GM19468 (cell line): ENCODE measurements around the gene HJURP.

ENCODE experiments used
- ATAC-seq: cut with Tn5 transposase; IDR thresholded peaks from one replicate; pipeline ENCODE4 v1.9.1; 2021; ENCODE audit warnings: mild to moderate bottlenecking, moderate library complexity, moderate number of reproducible peaks; ENCODE audit not compliant: unreplicated experiment; ENCODE audit errors: extremely low read depth

The HJURP gene

DNA sequence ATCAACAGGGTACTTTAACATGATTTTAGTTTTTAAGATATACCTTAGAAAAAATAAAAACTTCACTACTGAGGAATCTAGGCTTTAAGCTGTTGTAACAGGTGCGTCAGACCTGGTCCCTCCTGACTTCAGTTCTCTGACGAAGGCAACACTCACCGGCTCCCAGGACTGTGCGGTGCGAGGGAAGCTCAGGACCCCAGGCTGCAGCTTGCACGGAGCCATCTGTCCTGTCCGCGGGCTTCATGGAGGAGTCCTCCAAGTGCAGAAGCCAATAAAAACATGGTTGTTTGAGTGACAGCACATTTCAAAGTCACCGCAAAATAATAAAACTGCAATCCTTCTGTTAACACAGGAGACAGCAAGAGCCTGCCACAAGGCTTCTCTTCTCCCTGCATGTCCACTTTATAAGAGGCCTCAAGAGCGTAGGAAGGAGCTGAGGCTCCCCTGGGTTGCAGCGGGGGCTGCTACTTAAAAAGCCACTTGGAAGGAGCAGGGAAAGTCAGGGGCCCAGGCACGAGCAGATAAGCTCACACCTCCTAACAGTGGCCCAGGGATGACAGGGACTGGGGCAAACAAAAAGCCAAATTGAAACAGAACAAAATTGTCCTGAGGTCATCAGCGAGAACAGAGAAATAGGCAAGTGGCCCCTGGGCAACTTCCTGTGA is 4.6 kb downstream of the HJURP start:
- ATAC-seq, result no peak

DNA sequence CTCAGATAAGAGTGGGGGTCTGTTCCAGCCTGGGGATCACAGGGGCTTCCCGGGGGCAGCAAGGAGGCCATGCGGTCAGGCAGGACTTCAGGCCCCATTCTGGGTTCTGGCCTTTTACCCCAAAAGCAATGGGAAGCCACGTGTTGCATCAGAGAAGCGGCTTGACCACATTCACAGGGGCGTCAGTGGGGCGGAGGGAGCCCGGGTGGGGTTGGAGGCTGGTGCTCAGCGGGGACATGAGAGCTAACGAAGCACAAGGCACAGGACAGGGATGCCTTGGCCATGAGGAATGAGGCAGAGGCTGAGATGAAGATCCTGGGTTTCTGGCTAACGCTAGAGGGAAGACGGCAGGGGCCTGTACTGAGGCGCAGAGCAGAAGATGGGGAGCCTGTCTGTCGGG is 6.1 kb downstream of the HJURP start:
- no peak for ATAC-seq

DNA sequence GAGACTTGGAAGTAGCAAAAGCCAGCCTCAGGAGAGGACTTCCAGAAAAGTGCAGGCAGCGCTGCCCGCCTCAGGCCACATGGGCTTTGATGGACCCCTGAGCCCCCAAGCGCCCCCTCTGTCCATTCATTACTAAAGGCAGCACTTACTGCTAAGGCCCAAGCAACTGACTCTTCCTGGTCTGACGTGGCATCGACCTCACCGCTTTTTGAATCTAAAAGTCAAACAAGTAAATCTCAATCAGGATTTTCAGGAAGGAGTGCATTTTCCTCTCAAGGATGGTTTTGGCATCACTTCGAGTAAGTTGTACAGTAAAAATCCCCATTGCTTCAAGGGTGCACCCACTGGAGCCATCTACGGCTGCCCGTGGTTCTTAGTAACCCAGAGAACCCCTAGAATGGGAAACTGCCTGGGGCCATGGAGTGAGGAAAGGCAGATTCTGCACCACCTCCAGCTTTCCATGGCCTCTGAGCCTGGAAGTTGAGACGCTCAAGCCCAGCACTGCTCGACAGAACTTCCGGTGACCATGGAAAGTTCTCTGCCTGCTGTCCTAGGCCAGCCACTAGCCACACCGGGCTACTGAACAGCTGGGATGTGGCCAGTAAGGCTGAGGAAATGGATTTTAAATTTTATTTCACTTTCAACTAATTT is 7.0 kb downstream of the HJURP start:
- no peak for ATAC-seq

DNA sequence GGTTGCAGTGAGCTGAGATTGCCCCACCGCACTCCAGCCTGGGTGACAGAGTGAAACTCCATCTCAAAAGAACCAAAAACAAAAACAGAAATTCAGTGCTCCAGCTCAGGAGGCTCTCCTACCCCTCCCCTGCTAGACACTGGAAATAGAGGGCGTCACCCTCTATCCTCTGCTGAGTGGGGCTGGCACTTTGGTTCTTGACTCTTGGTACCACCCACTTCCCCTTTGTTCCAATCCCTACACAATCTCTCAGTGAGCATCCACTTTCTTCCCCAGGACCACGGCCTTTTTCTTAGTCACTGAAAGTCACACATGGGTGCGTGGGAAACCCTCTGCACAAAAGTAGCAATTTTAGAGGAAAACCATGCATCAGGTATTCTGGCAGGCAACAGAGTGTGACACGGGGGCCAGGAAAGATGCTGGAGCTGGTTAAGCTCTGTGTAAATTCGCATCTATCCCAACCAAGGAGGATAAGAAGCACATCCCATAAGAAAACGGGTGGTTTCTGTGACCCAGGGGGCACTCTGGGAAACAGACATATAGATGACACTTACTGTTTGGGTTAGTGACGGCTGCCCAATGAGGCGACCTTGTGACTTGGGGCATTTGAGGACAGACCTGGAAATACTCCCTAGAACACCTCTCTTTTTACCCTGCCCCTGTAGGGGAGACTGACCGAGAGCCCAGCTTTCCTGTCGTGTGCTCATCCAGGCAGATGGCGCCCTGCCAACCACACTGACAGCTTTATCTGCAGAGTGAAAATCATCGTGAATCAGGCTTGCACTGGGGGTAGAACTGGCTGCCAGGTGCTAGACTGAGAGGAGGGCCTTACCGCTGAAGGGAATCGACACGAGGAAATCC is 7.7 kb downstream of the HJURP start:
- no peak for ATAC-seq

DNA sequence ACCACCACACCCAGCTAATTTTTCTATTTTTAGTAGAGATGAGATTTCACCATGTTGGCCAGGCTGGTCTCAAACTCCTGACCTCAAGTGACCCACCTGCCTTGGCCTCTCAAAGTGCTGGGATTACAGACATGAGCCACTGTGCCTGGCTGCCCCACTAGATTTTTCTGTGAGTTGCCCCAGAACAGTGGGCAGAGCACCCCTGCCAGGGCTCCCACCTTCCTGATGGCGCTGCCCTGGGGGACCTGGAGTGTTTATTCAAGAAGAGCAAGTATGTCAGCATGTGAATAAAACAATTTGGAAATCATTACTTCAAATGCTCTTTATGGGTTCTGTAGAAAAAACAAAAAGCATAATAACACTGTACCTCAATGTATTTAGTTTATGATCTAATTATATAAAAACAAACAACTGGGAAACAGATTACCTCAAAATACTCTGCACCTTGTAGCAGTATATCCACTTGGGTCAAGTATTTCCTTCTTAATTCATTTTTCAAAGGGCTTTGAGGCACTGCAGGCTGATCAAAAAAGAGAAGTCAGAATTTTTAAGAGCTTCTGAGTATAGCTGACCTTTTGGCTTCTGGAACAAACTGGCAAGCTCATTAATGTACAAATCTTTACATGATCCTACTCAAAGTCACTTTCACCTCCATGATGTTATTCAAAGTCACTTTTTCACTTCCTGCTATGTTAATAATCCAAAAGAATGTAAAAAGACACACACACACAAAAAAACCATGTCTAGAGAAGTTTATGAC is 8.9 kb downstream of the HJURP start:
- no peak for ATAC-seq

DNA sequence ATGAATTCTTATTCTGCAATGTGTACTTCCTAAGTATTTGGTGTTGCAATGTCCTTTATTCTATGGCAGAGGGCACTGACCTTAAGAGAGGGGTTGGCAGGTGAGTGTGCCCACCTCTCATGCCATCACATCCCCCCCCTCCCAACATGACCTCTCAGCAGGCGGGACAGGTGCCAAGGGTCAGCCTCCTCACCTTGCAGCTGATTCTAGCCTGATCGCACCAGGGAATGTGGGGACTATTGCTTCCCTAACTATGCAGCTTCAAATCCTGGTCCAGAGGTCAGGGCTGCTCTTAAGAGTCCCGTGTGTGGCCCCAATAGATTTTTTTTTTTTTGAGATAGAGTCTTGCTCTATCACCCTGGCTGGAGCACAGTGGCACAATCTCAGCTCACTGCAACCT is 9.5 kb downstream of the HJURP start:
- ATAC-seq, result no peak

DNA sequence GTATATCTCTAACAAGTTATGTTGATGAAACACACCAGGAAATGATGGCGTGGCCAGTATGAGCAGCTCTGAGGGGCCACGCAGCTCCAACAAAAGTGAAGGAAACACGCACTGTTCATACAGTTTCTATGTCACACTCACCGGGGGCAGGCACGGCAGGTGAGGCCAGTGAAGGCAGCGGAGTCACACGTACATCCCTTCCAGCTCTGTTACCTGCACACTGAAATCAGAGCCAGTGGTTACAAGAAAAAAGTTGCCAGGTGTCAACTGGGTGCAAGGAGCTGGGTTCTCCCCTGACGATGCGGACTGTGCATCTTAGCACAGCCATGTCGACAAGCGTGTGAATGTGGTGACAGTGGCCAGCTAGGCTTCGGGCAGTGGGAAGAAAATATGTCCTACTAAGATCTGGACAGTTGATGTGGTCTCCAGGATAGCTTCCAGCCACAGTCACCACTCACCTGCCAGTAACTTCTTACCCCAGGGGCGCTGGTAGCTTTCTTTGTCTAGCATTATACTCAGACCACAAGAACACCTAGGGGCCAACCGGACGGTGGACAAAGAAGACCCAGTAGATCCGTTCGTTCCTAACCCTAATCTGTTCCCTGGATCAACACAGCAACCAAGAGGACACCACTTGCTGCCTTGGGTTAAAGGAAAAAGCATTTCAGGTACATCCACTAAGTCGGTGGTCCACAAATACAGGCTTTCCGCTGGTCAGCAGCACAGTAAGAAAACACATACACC is 10.1 kb downstream of the HJURP start:
- no peak for ATAC-seq

DNA sequence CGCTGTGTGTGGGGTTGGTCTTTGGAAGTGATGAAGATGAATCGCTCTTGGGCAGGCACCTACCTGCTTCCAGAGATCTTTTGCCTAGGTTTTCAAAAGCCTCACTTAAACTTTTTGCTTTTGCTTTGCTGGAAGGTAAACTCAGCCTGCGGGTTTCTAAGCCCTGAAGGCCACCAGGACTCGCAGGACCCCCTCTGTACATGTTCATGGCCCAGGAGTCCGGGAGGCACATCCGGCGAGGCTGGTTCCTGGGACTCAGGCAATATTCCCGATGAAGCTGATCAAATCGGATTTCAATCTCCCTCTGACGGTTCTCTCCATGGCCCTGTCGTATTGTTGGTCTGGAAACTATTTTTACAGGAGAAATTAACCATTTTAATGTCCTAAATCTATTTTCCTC is 13.2 kb downstream of the HJURP start:
- ATAC-seq, result no peak

DNA sequence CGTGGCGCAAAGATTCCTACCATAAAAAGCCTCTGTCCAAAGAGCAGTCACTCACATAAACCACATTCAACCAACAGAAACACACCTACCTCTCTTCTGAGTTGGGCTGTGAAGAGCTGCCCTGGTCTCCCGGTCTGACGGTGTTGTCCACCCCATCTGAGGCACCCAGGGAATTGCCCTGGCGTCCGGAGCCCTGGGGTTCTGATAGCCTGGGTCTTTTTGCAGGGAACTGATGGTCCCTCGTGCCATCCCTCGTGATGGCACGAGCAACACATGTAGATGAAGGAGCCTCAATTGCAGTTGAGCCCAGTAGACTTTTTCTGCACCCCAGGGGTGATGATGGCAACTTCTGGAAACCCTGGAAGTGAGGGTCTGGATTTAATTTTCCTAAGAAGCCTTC is 13.8 kb downstream of the HJURP start:
- no peak for ATAC-seq

DNA sequence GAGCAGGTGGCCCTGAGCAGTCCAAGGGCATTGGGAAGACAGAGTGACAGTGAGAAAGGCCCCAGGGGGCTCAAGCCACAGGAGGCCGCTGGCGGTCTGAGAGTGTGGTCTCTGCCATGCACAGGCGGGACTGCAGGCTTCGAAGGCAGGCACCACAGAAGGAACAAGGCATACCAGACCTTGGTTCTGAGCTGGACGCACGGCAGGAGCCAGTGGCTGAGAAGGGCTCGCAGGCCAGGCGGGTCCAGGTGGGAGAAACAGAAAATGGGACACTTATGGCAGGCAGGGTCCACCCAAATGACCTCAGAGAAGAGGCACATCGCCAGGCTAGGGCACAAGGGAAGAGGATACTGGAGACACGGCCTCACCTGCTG is 14.9 kb downstream of the HJURP start:
- ATAC-seq, result no peak

DNA sequence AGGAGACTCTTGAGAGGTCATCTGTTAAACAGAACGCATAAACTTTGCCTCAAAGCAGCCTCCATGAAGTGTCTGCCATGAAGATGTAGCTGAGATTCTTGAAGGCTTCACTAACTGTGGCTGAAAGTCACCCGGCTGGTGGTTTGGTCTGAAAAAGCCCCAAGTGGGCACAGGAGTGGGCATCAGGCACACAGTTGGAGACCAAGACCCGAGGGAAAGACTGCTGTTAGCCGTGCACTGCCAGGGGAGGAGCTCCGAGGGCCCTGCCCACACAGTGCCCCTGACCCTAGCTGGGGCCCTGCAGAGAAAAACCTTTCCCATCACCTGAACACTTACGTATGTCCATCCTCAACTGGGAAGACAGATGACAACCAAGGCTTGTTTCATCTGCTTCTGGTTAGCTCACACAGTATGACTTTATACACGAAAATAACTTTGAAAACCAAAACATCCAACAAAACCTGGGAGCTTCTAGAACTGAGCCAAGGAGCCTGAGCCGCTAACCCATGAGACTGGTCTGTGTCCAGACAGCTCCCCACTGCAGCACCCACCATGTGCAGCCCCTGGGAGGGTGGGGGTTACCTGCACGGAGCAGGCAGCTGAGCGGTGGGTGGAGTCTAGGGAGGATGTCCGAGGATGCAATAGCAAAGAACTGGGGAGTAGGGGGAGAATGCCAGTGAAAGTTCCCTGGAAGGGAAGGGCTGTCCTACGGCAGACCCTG is 15.4 kb downstream of the HJURP start:
- ATAC-seq, result no peak

DNA sequence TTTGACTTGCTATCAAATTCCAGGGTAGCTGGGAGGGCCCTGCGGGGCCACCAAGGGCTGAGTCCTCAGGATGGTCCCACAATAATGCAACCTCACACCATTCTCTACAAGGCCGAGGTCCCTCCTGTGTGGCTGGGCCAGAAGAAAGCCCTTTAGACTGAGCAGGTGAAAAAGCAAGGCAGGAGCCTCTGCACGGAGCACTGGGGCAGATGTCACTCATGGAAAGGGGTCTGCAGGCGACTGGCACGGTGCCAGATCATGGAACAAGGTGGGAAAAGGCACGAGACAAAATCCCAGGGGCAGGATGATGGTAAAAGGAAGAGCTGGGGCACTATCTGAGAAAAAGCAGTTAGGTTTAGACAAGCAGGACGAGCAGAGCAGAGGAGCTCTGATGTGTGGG is 16.1 kb downstream of the HJURP start:
- ATAC-seq, result no peak

DNA sequence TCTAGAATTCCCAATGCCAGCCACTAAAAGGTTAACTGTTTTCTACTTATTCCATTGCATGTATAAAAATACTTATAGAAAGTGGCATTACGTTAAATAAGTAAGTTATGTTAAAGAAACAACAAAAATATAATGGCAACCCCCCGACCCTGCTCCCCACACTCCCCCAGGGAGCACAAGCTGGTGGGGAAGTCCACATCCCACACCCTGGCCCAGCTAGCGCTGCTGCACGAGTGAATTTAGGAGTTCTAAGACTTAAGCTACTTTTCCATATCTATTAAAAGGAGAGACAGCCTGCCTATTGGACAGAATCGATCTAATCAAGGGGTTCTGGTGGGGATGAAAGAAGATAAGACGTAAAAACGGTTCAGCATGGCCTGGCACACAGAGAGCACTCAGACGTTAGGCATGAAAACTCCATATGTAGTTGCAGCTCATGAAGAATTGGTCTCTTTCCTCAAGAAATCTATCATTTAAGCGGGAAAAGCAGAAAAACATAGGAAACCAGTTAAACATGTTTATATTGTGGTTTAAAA is 16.6 kb downstream of the HJURP start:
- no peak for ATAC-seq

DNA sequence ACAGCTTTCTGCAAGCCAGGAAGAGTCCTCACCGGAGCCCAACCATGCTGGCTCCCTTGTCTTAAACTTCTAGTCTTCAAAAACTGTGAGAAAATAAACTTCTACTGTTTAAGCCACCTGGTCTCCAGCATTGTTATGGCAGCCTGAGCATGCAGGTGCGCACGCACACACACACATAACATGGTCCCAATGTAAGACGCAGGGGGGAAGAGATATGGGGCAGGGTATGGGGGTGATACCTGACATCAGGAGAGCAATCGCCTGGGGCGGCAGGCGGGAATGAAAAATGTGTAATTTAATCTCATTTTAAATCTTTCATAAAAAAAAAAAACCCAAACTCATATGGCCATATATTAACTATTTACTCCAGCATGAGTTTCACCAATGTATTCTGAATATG is 18.0 kb downstream of the HJURP start:
- ATAC-seq, result no peak

DNA sequence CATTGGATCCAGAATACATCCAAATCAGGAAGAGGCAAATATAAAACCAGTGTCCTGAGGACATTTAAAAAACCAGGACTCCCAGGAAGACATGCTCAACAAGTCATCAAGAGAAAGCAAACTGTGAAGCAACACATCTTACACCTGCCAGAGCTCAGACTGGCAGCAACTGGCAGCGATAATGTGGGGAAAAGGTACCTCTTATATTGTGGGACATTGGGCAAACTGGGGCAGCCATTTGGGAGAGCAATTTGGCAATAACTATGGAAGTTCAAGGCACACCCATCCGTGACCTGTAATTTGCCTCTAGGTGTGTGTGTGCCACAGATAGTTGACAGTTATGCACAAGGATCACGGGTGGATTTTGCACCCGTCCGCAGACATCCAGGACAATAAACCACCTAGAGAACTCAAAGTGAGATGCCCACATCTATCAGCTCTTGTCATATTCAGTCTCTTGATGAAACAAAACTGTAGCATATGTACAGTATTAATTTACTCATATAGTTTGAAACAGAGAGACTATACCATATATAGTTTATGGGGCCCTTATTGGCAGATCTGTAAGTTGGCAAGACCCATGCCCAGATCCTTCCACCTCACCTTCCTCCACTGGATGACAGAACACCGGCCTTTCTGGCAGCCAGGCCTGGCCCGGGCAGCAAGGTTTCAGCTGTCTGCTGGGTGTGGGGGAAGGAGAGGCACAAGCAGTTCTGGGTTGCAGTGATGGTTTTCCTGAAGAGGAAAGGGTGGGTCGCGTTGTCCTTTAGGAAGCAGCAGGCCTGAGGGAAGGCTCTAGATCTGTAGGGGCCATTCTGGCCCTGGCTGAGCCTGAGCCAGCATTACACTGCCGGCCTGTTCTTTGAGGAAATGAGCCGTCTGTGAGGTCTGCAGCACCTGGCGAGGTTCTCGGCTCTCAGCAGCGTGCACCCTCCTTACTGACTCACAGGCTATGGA is 18.8 kb downstream of the HJURP start:
- no peak for ATAC-seq

DNA sequence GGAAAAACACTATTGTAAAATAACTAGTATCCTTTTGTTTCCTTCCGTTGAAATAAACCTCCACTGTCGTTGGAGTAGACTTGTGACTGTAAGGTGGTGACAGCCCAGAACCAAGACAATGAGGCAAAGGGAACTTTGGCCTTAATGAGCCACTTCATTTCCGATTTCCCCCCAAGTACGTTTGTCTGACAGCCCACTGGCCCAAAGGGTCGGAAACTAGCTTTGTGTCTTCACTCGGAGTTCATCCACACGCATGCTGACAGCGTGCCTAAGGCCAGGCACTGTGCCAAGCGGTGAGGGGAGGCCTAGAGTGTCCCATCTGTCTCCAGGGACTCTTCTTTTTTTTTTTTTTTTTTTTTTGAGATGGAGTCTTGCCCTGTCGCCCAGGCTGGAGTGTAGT is 21.0 kb downstream of the HJURP start:
- no peak for ATAC-seq

DNA sequence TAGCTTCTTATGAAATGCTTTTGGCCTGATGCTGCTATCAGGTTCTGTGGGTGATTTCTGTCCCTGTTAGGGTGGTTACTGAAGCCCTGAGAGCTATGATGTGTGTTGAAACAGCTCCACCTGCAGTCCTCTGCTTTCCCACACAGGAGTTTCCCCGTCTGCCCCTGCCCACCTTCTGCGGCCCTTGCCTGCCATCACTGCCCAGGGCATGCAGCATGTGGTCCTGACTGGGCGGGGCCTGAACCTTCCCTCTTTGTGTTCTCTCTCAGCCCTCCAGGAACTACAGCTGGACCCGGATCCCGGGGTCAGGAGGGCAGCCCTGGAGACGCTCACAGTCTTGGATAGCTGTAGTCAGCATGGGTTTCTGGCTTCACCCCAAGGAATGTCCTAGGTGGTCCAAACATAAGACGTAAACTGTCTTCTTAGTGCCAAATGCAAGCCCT is 21.4 kb downstream of the HJURP start:
- no peak for ATAC-seq

DNA sequence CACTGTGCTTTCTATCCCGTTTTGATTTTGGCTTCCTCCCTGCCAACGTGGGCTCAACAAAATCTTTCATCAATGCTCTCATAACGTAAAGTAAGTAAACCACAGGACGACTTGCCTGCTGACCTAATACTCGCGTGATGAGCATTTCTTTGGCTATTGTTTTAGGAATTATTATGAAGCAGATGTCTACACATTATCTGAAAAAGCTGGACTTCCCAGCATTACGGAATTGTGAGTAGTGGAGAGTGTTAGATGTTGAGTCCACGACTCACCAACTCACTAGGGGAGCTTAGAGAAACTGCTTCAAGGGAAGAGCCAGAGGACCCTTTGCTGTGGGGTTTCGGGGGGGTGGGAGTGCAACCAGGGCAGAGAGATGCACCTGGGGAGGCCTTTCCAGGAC is 21.9 kb downstream of the HJURP start:
- no peak for ATAC-seq
